GM18907 (cell line): ENCODE measurements around the gene AUTS2.

Experiments
- ATAC-seq: cut with Tn5 transposase; IDR thresholded peaks from one replicate; pipeline ENCODE4 v1.9.1; 2021; ENCODE audit warnings: mild to moderate bottlenecking, moderate library complexity; ENCODE audit not compliant: unreplicated experiment

Gene AUTS2

DNA sequence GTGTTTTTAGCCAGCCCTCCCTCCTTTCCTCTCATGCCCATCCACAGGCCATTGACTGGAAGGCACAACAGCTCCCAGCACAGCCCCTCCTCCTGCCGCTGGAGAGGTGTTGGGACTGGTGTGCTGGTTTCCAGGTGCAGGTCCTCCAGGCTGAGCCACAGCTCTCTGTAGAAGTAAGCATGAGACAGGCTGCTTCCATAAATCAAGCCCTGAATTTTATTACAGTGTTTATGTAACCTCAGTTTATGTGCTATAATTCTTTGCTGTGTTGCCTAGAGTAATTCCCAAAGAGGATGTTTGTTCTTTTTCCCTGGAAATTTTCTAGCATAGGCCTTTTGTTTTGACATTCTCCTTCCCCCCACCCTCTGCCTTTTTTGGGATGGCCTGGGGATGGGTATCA lies 445.8 kb downstream of the AUTS2 start:
- ATAC-seq: no peak

GRCh38 chr7:70044525-70044924 lies 446.2 kb downstream of the AUTS2 start:
- no peak for ATAC-seq

- no peak for ATAC-seq
Measured at GRCh38 chr7:70044981-70045380, 446.7 kb downstream of the AUTS2 start.

GRCh38 chr7:70047384-70047783 lies 449.1 kb downstream of the AUTS2 start:
- ATAC-seq: no peak

GRCh38 chr7:70047891-70048448 lies 449.7 kb downstream of the AUTS2 start:
- no peak for ATAC-seq

DNA sequence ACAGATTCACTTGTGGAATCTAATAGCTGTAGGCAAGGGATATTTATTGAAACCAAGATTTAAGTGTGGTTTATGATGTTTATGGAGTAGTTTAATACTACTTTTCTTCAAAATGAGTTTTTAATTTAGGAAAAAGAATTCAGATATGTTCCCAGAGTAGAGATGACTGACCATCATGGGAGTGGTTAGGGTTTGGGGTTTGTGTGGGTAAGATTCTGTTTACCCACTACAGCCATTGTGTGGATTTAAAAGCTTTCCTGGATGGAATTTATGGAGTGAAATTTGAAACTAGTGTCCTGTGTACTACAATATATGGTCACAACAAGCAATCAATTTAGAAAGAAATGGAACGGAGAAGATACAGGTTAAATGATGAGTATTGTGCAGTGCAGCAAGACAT lies 453.5 kb downstream of the AUTS2 start:
- no peak for ATAC-seq

DNA sequence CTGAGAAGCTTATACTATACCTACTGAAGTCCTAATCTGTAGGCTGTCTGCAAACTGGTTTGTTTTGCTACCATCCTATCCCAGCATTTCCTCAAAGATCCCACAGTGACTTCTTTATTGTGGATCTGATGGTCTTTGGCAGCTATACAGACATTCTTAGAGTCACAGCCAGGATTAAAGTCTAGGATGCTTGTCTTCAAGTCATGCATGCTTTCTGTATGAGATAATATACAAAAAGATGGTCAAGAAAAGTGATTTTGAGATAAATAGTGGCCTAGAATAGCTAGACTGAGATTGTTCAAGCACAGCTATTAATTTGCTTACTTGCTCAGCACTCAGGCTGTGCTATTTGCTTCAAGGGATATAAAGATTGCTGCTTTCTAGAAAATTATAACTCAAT lies 454.4 kb downstream of the AUTS2 start:
- ATAC-seq: no peak

GRCh38 chr7:70053421-70053820 lies 455.1 kb downstream of the AUTS2 start:
- ATAC-seq: no peak

DNA sequence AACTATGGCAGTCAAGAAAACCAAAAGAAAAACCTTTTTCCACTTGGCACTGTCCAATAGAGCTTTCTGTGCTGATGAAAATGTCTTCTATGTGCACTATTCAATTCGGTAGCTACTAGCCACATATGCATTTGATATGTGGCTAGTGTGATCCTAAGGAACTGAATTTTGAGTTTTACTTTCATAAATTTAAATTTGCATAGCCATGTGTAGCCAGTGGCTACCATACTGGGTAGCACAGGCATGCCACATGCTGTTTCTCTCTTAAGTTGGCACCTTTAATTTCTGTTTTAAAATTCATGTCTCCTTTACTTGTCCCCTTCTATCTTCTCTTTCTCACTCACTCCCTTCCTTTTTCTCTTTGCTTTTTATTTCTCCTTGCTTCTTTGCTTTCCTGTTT lies 455.7 kb downstream of the AUTS2 start:
- no peak for ATAC-seq

GRCh38 chr7:70056363-70056762 lies 458.1 kb downstream of the AUTS2 start:
- ATAC-seq: no peak

- no peak for ATAC-seq
Measured at GRCh38 chr7:70060298-70061068, 462.2 kb downstream of the AUTS2 start.

- no peak for ATAC-seq
Measured at GRCh38 chr7:70063371-70063770, 465.1 kb downstream of the AUTS2 start.

DNA sequence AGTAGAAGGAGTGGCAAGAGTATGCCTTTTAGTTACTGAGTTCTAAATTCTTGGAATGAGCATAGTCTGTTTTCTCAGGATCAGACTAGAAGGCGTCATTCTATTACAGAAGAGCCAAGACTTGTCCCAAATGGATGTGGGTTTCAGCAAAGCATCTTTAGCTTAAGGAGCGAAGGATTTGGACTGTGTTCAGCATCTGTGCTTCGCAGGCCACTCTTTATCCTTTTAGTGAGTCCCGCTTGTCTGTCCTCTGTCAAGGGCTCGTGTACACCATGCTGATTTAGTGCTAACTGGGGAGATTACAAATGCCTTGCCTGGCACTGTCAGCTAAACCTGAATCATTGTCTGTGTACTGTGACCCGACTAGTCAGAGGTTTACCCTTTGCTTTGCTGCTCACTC lies 465.7 kb downstream of the AUTS2 start:
- ATAC-seq: no peak

DNA sequence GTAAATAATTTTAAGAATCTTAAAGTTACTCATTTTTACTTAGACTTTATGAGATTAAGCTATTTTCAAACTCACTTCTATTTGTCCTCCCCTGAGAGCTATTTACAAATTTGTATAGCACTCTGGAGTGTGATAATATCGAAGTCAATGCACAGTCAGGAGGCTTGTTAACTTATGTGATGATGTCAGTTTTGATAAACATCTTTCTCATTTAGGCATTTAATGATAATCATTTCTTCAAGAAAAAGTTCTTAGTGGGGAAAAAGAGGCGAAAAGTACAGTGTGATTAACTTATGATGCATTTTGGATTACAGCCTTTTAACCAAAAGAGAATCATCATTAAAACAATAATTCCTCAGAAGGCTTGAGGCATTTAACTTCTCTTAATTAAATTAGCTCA lies 468.6 kb downstream of the AUTS2 start:
- no peak for ATAC-seq

DNA sequence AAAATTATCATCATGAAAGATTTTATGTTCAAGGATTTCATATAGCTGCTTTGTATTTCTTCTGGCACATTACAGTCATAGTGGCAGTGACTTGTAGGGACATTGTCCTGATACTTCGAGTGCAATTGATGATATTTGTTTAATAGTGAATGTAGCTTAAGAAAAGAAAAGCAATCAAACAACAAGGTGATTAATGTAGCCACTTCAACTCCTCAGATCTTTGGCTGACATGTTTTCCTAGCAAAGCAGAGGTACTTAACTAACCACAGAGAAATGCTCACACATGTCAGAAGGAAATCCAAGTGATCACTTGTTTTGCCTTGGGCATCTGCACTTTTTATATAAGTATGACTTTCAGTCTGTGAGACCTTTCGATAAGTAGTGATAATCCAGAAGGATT lies 470.3 kb downstream of the AUTS2 start:
- no peak for ATAC-seq

GRCh38 chr7:70069977-70070376 lies 471.7 kb downstream of the AUTS2 start:
- ATAC-seq: no peak

GRCh38 chr7:70071766-70072165 lies 473.5 kb downstream of the AUTS2 start:
- no peak for ATAC-seq

GRCh38 chr7:70072220-70072619 lies 473.9 kb downstream of the AUTS2 start:
- ATAC-seq: no peak

DNA sequence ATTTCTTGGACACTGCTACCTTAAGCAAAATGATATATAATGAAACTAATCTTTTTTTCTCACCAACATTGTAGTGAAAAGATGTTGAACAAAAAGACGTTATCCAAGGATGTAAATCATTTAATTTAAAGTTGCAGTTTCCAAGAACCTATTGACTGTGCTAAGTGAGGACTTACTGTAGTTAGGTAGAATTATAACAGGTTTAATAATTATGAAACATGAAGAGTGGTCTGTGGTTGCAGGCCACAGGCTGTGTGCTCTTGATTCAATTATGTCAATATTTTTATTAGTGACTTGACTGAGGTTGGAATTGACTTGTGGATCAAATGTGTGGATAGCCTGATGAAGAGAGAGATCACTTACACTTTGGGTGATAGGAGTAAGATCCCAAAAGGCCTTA lies 478.1 kb downstream of the AUTS2 start:
- no peak for ATAC-seq

DNA sequence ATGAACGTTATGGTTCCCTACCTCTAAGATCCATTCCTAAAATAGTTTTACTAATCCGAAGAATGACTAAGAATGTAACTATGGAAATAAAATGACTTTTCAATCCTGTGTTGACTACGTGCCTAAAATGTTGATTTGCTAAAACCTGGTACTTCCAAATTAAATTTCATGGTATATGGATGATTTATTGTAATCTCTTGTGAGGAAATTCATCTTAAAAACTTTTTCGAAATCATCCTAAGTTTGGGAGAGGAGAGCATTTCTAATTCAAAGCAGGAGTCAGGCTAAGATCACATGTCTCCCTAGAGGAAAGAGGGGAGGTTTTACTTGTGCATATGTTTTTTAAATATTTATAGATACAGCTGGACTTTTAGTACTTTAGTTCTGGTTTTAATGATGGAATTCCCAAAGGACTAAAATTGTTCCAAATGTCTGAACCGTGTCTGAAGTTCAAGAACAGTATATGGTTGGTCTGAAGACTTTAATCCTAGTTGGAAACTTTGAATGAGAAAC lies 483.9 kb downstream of the AUTS2 start:
- no peak for ATAC-seq

DNA sequence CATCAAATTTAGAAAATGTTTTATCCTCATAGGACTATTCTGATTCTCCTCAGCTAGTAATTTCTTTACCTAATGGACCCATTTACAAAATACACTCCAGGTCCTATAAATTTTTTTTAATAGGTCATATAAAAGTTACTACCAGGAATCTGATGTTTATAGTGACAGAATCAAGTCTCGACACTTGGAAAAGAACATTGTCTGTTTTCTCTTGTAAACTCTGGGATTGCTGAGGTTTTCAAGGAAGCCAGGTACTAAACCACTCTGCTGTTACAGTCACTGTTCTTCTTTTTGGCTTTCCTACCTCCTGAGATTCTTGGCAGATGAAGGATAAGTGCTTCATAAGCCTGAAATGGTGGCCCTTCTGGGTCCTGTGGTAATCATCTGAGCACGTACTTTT lies 493.1 kb downstream of the AUTS2 start:
- ATAC-seq: no peak

- no peak for ATAC-seq
Measured at GRCh38 chr7:70092314-70093204, 494.3 kb downstream of the AUTS2 start.
